ENCODE results near the gene SCRT2.

The SCRT2 gene

GRCh38 chr20:689348-689747 is 13.7 kb upstream of the SCRT2 start:
- Histone ChIP-seq H3K27me3 (ENCODE audit: control insufficient read depth, insufficient read depth, low read length) (no peaks in the 10 kb centered on the region), H3K4me1 (ENCODE audit: control insufficient read depth, insufficient read depth, low read length) (0 out of 2 replicates have a peak, but pooled peaks cover 1% of the 10 kb centered on the region), H3K27ac (ENCODE audit: low read length) (no peak overlapping the region), H3K9me3 (ENCODE audit: control insufficient read depth, insufficient read depth, low read length) (no peaks in the 10 kb centered on the region), H3K4me3 (ENCODE audit: low read length) (no peak overlapping the region), H3K36me3 (ENCODE audit: control insufficient read depth, insufficient read depth, low read length) (no peaks in the 10 kb centered on the region)
- no CpG with 5 or more reads among the region's 6 CpGs for whole genome bisulfite sequencing (ENCODE audit: insufficient coverage, insufficient read length)
- no peak for DNase-seq (ENCODE audit: low read depth, low spot score)

GRCh38 chr20:688809-689212 is 13.2 kb upstream of the SCRT2 start:
- Histone ChIP-seq H3K9me3 (ENCODE audit: control insufficient read depth, insufficient read depth, low read length) (no peaks in the 10 kb centered on the region), H3K27ac (ENCODE audit: low read length) (no peak overlapping the region), H3K4me3 (ENCODE audit: low read length) (no peak overlapping the region), H3K27me3 (ENCODE audit: control insufficient read depth, insufficient read depth, low read length) (no peaks in the 10 kb centered on the region), H3K4me1 (ENCODE audit: control insufficient read depth, insufficient read depth, low read length) (0 out of 2 replicates have a peak, but pooled peaks cover 1% of the 10 kb centered on the region), H3K36me3 (ENCODE audit: control insufficient read depth, insufficient read depth, low read length) (no peaks in the 10 kb centered on the region)
- no peak for DNase-seq (ENCODE audit: low read depth, low spot score)
- WGBS (ENCODE audit: insufficient coverage, insufficient read length), result no CpG with 5 or more reads among the region's 13 CpGs

- Histone ChIP-seq H3K9me3 (ENCODE audit: control insufficient read depth, insufficient read depth, low read length) (no peaks in the 10 kb centered on the region), H3K27ac (ENCODE audit: low read length) (no peak overlapping the region), H3K4me3 (ENCODE audit: low read length) (no peak overlapping the region), H3K36me3 (ENCODE audit: control insufficient read depth, insufficient read depth, low read length) (no peaks in the 10 kb centered on the region), H3K4me1 (ENCODE audit: control insufficient read depth, insufficient read depth, low read length) (0 out of 2 replicates have a peak, but pooled peaks cover 1% of the 10 kb centered on the region), H3K27me3 (ENCODE audit: control insufficient read depth, insufficient read depth, low read length) (no peaks in the 10 kb centered on the region)
- no CpG with 5 or more reads among the region's 9 CpGs for WGBS (ENCODE audit: insufficient coverage, insufficient read length)
- no peak for DNase-seq (ENCODE audit: low read depth, low spot score)
Measured at GRCh38 chr20:687468-688203, 12.0 kb upstream of the SCRT2 start.

GRCh38 chr20:684676-685319 is 9.2 kb upstream of the SCRT2 start:
- Histone ChIP-seq H3K27me3 (ENCODE audit: control insufficient read depth, insufficient read depth, low read length) (no peaks in the 10 kb centered on the region), H3K36me3 (ENCODE audit: control insufficient read depth, insufficient read depth, low read length) (no peaks in the 10 kb centered on the region), H3K27ac (ENCODE audit: low read length) (no peak overlapping the region), H3K9me3 (ENCODE audit: control insufficient read depth, insufficient read depth, low read length) (no peaks in the 10 kb centered on the region), H3K4me1 (ENCODE audit: control insufficient read depth, insufficient read depth, low read length) (0 out of 2 replicates have a peak, but pooled peaks cover 1% of the 10 kb centered on the region), H3K4me3 (ENCODE audit: low read length) (no peak overlapping the region)
- no peak for DNase-seq (ENCODE audit: low read depth, low spot score)
- WGBS (ENCODE audit: insufficient coverage, insufficient read length), result no CpG with 5 or more reads among the region's 4 CpGs

- no CpG with 5 or more reads among the region's 1 CpG for WGBS (ENCODE audit: insufficient coverage, insufficient read length)
- no peak for DNase-seq (ENCODE audit: low read depth, low spot score)
- no peaks in the 10 kb centered on the region for H3K9me3 ChIP-seq (ENCODE audit: control insufficient read depth, insufficient read depth, low read length)
- no peak overlapping the region for H3K27ac ChIP-seq (ENCODE audit: low read length)
- H3K4me3 ChIP-seq (ENCODE audit: low read length), result no peak overlapping the region
- no peaks in the 10 kb centered on the region for H3K36me3 ChIP-seq (ENCODE audit: control insufficient read depth, insufficient read depth, low read length)
- H3K4me1 ChIP-seq (ENCODE audit: control insufficient read depth, insufficient read depth, low read length), result no peaks in the 10 kb centered on the region
- H3K27me3 ChIP-seq (ENCODE audit: control insufficient read depth, insufficient read depth, low read length), result no peaks in the 10 kb centered on the region
Measured at GRCh38 chr20:682123-682522, 6.5 kb upstream of the SCRT2 start.

GRCh38 chr20:680638-681187 is 5.1 kb upstream of the SCRT2 start:
- Histone ChIP-seq H3K9me3 (ENCODE audit: control insufficient read depth, insufficient read depth, low read length) (no peaks in the 10 kb centered on the region), H3K27ac (ENCODE audit: low read length) (no peak overlapping the region), H3K4me1 (ENCODE audit: control insufficient read depth, insufficient read depth, low read length) (peaks cover 3% of the 10 kb centered on the region; the same call in 1 of the 2 replicates), H3K36me3 (ENCODE audit: control insufficient read depth, insufficient read depth, low read length) (no peaks in the 10 kb centered on the region), H3K4me3 (ENCODE audit: low read length) (no peak overlapping the region), H3K27me3 (ENCODE audit: control insufficient read depth, insufficient read depth, low read length) (peaks cover 3% of the 10 kb centered on the region; the same call in 1 of the 2 replicates)
- no CpG with 5 or more reads among the region's 2 CpGs for WGBS (ENCODE audit: insufficient coverage, insufficient read length)
- DNase-seq (ENCODE audit: low read depth, low spot score), result no peak

- WGBS (ENCODE audit: insufficient coverage, insufficient read length), result no CpG with 5 or more reads among the region's 5 CpGs
- H3K27me3 ChIP-seq (ENCODE audit: control insufficient read depth, insufficient read depth, low read length), result peaks cover 3% of the 10 kb centered on the region; the same call in 1 of the 2 replicates
Measured at GRCh38 chr20:677957-678356, 2.4 kb upstream of the SCRT2 start.

GRCh38 chr20:676967-677366 is 1.4 kb upstream of the SCRT2 start:
- WGBS (ENCODE audit: insufficient coverage, insufficient read length), result no CpG with 5 or more reads among the region's 3 CpGs

More at GRCh38 chr20:677957-678356, 2.4 kb upstream of the SCRT2 start:
- no peak overlapping the region for H3K4me3 ChIP-seq (ENCODE audit: low read length)
- no peak for DNase-seq (ENCODE audit: low read depth, low spot score)
- no peak overlapping the region for H3K27ac ChIP-seq (ENCODE audit: low read length)
- peaks cover 3% of the 10 kb centered on the region; the same call in 1 of the 2 replicates for H3K4me1 ChIP-seq (ENCODE audit: control insufficient read depth, insufficient read depth, low read length)
- H3K36me3 ChIP-seq (ENCODE audit: control insufficient read depth, insufficient read depth, low read length), result no peaks in the 10 kb centered on the region
- H3K9me3 ChIP-seq (ENCODE audit: control insufficient read depth, insufficient read depth, low read length), result no peaks in the 10 kb centered on the region

GRCh38 chr20:676315-676937 is 824 bp upstream of the SCRT2 start:
- H3K27ac ChIP-seq (ENCODE audit: low read length), result no peak overlapping the region

More at GRCh38 chr20:676967-677366, 1.4 kb upstream of the SCRT2 start:
- no peak for DNase-seq (ENCODE audit: low read depth, low spot score)
- Histone ChIP-seq H3K9me3 (ENCODE audit: control insufficient read depth, insufficient read depth, low read length) (no peaks in the 10 kb centered on the region), H3K36me3 (ENCODE audit: control insufficient read depth, insufficient read depth, low read length) (no peaks in the 10 kb centered on the region), H3K27me3 (ENCODE audit: control insufficient read depth, insufficient read depth, low read length) (peaks cover 3% of the 10 kb centered on the region; the same call in 1 of the 2 replicates), H3K4me1 (ENCODE audit: control insufficient read depth, insufficient read depth, low read length) (peaks cover 4% of the 10 kb centered on the region; the same call in 1 of the 2 replicates), H3K4me3 (ENCODE audit: low read length) (no peak overlapping the region), H3K27ac (ENCODE audit: low read length) (no peak overlapping the region)

GRCh38 chr20:675033-675452 is 559 bp downstream of the SCRT2 start:
- Histone ChIP-seq H3K36me3 (ENCODE audit: control insufficient read depth, insufficient read depth, low read length) (no peaks in the 10 kb centered on the region), H3K4me3 (ENCODE audit: low read length) (peak overlapping the region; percentile 25; the same call in 1 of the 2 replicates), H3K4me1 (ENCODE audit: control insufficient read depth, insufficient read depth, low read length) (peaks cover 4% of the 10 kb centered on the region; the same call in 1 of the 2 replicates), H3K27ac (ENCODE audit: low read length) (no peak overlapping the region), H3K9me3 (ENCODE audit: control insufficient read depth, insufficient read depth, low read length) (no peaks in the 10 kb centered on the region), H3K27me3 (ENCODE audit: control insufficient read depth, insufficient read depth, low read length) (peaks cover 3% of the 10 kb centered on the region; the same call in 1 of the 2 replicates)
- no peak for DNase-seq (ENCODE audit: low read depth, low spot score)
- WGBS (ENCODE audit: insufficient coverage, insufficient read length), result no CpG with 5 or more reads among the region's 25 CpGs

More at GRCh38 chr20:676315-676937, 824 bp upstream of the SCRT2 start:
- no CpG with 5 or more reads among the region's 24 CpGs for WGBS (ENCODE audit: insufficient coverage, insufficient read length)
- H3K27me3 ChIP-seq (ENCODE audit: control insufficient read depth, insufficient read depth, low read length), result peaks cover 3% of the 10 kb centered on the region; the same call in 1 of the 2 replicates
- H3K4me1 ChIP-seq (ENCODE audit: control insufficient read depth, insufficient read depth, low read length), result peaks cover 4% of the 10 kb centered on the region; the same call in 1 of the 2 replicates
- no peak for DNase-seq (ENCODE audit: low read depth, low spot score)
- no peaks in the 10 kb centered on the region for H3K9me3 ChIP-seq (ENCODE audit: control insufficient read depth, insufficient read depth, low read length)
- peak overlapping the region; percentile 25; the same call in 1 of the 2 replicates for H3K4me3 ChIP-seq (ENCODE audit: low read length)
- no peaks in the 10 kb centered on the region for H3K36me3 ChIP-seq (ENCODE audit: control insufficient read depth, insufficient read depth, low read length)

All from iPS DF 6.9 (cell line).